A549 (cell line): ENCODE results near the gene SGCD. TPM values are rescaled to one million over a fixed set of nuclear protein-coding genes. Genes with fewer than 3 reads are reported as not detected.

Experiments used
- ATAC-seq, 2 experiments: fragments of 200-7000 bp in 1 of 2; fragments of >200 bp in 1 of 2; cut with Nextera tagmentation in 1 of 2; cut with Tn5 transposase in 1 of 2; 3 replicates each; pipeline versions ENCODE4 v1.8.0 to v1.9.1; 2018 to 2020; ENCODE audit warnings: mild to moderate bottlenecking in 1 of 2, moderate library complexity in 1 of 2
- CTCF ChIA-PET: fragments of 300-600 bp; sonication (Branson Sonifier 250); formaldehyde crosslinking; extraction: SDS; loops from one replicate; lab custom pipeline; 2021; ENCODE audit warnings: antibody characterized with exemption, inconsistent platforms; lab: Yijun Ruan, JAX
- POLR2A ChIA-PET: fragments of 350-600 bp; formaldehyde crosslinking; extraction: SDS; loops from one replicate; lab custom pipeline; 2021; ENCODE audit warnings: antibody characterized with exemption, inconsistent platforms; lab: Yijun Ruan, JAX
- DNase-seq, 2 experiments: peaks; one replicate each; pipeline versions ENCODE4 v3.0.0 to v3.0.0-alpha.2; 2011 to 2016; ENCODE audit warnings: low read depth in 1 of 2, low spot score in 1 of 2
- FAIRE-seq: peaks from 2 replicates; lab custom pipeline; 2011; peaks lifted over from hg19 to GRCh38; lab: Jason Lieb, UNC
- H3K27ac ChIP-seq, 2 experiments: fragments of >200 bp; sonication (Bioruptor Twin); formaldehyde crosslinking; 3 replicates each; pipeline ENCODE4 v1.5.1; 2016 to 2017
- H3K4me1 ChIP-seq: fragments of >200 bp; sonication (Bioruptor Twin); formaldehyde crosslinking; 3 replicates; pipeline ENCODE4 v1.6.1; 2016
- H3K4me2 ChIP-seq: fragments of >200 bp; sonication (Bioruptor Twin); formaldehyde crosslinking; 3 replicates; pipeline ENCODE4 v1.6.1; 2016
- H3K4me3 ChIP-seq: fragments of >200 bp; sonication (Bioruptor Twin); formaldehyde crosslinking; 3 replicates; pipeline ENCODE4 v1.5.1; 2016
- H3K9me3 ChIP-seq: fragments of >200 bp; sonication (Bioruptor Twin); formaldehyde crosslinking; 3 replicates; pipeline ENCODE4 v1.6.1; 2016
- CHD4 ChIP-seq: fragments of 200-600 bp; sonication (generic); IDR thresholded peaks from 2 replicates; pipeline ENCODE4 v1.6.1; 2016; ENCODE audit warnings: antibody characterized with exemption, mild to moderate bottlenecking, borderline replicate concordance
- EHF ChIP-seq: fragments of 250-450 bp; sonication (Bioruptor Pico); IDR thresholded peaks from 2 replicates; pipeline ENCODE4 v1.5.0; 2020; ENCODE audit warnings: mild to moderate bottlenecking
- EHMT2 ChIP-seq: fragments of 200-600 bp; sonication (generic); IDR thresholded peaks from 2 replicates; pipeline ENCODE4 v1.6.1; 2016; ENCODE audit warnings: antibody characterized with exemption, low read depth, mild to moderate bottlenecking, moderate library complexity
- ESRRA ChIP-seq: fragments of 150-350 bp; IDR thresholded peaks from 2 replicates; pipeline ENCODE4 v1.6.1; 2014; ENCODE audit warnings: mild to moderate bottlenecking, low read length, borderline replicate concordance
- FOSB ChIP-seq: fragments of 250-450 bp; sonication (Bioruptor Pico); IDR thresholded peaks from 2 replicates; pipeline ENCODE4 v1.5.0; 2020; ENCODE audit warnings: mild to moderate bottlenecking, moderate library complexity
- FOSL2 ChIP-seq, 2 experiments: fragments of 450-650 bp in 1 of 2; fragments of >200 bp in 1 of 2; sonication (Bioruptor Twin) in 1 of 2; formaldehyde crosslinking; IDR thresholded peaks; 2 replicates each; pipeline versions ENCODE4 v1.5.0 to v1.6.1; 2016 to 2020; ENCODE audit warnings: mild to moderate bottlenecking in 1 of 2, moderate library complexity in 1 of 2
- FOXS1 ChIP-seq: fragments of 250-450 bp; sonication (Bioruptor Pico); IDR thresholded peaks from 2 replicates; pipeline ENCODE4 v1.5.0; 2020; ENCODE audit warnings: mild to moderate bottlenecking, moderate library complexity
- GATA3 ChIP-seq: IDR thresholded peaks from 2 replicates; pipeline ENCODE4 v1.6.1; 2012; ENCODE audit warnings: borderline replicate concordance
- HDAC2 ChIP-seq: fragments of 200-600 bp; sonication (generic); IDR thresholded peaks from 2 replicates; pipeline ENCODE4 v1.6.1; 2016
- HEYL ChIP-seq: fragments of 250-450 bp; sonication (Bioruptor Pico); IDR thresholded peaks from 2 replicates; pipeline ENCODE4 v1.8.0; 2021; ENCODE audit warnings: mild to moderate bottlenecking, moderate library complexity
- NFE2L2 ChIP-seq: fragments of 150-350 bp; conservative IDR thresholded peaks from 2 replicates; pipeline ENCODE4 v1.6.1; 2014; ENCODE audit warnings: low read length
- NR3C1 ChIP-seq: fragments of >200 bp; sonication (Bioruptor Twin); formaldehyde crosslinking; IDR thresholded peaks from 3 replicates; pipeline ENCODE4 v1.6.1; 2017
- RARB ChIP-seq: fragments of 250-450 bp; sonication (Bioruptor Pico); IDR thresholded peaks from 2 replicates; pipeline ENCODE4 v1.8.0; 2021; ENCODE audit warnings: mild to moderate bottlenecking, moderate library complexity
- RNF2 ChIP-seq: fragments of 200-600 bp; sonication (generic); IDR thresholded peaks from 2 replicates; pipeline ENCODE4 v1.6.1; 2016; ENCODE audit warnings: low read depth, mild to moderate bottlenecking, antibody characterized with exemption, moderate library complexity, borderline replicate concordance
- TP53 ChIP-seq: fragments of 250-450 bp; sonication (Bioruptor Pico); IDR thresholded peaks from 2 replicates; pipeline ENCODE4 v1.5.0; 2021; ENCODE audit warnings: mild to moderate bottlenecking, moderate library complexity
- ZFP36 ChIP-seq: fragments of 450-650 bp; IDR thresholded peaks from 2 replicates; pipeline ENCODE4 v1.6.1; 2014; ENCODE audit warnings: borderline replicate concordance; ENCODE audit not compliant: partially characterized antibody
- ZNF302 ChIP-seq: fragments of 250-450 bp; sonication (Bioruptor Pico); IDR thresholded peaks from 2 replicates; pipeline ENCODE4 v1.9.0; 2021; ENCODE audit warnings: inconsistent platforms, mild to moderate bottlenecking, moderate library complexity
- ZSCAN20 ChIP-seq: fragments of 250-450 bp; sonication (Bioruptor Pico); IDR thresholded peaks from 2 replicates; pipeline ENCODE4 v1.8.0; 2022; ENCODE audit warnings: mild to moderate bottlenecking, moderate library complexity
- WGBS: methylation state at CpG from one replicate; pipeline ENCODE4 v1.1.6; 2017; ENCODE audit errors: missing lambda C conversion rate; 5-methylcytosine and 5-hydroxymethylcytosine counted together
- polyA plus RNA-seq, 4 experiments: library from polyadenylated mRNA; depleted of rRNA in 3 of 4; stranded (reverse); fragments of >200 nt; fragmentation: RNase III in 1 of 4; extraction: RNeasy Plus Mini Kit Qiagen cat#74134 plus additional on column Dnase treatment in 1 of 4; gene quantifications; 2 replicates in 3 of 4; 3 replicates in 1 of 4; pipeline ENCODE4 v1.2.3, GENCODE V29; 2011 to 2017
- TF ChIP-seq, protein P1 (sequence below): fragments of >200 bp; sonication (Bioruptor Twin); formaldehyde crosslinking; IDR thresholded peaks from 3 replicates; pipeline ENCODE4 v1.6.1; 2016
- TF ChIP-seq, protein P2 (sequence below): fragments of >200 bp; sonication (Bioruptor Twin); formaldehyde crosslinking; IDR thresholded peaks from 2 replicates; pipeline ENCODE4 v1.6.1; 2016
- TF ChIP-seq, protein P3 (sequence below): fragments of 450-650 bp; IDR thresholded peaks from 2 replicates; pipeline ENCODE4 v1.6.1; 2014; ENCODE audit warnings: antibody characterized with exemption
- TF ChIP-seq, protein P4 (sequence below): IDR thresholded peaks from 2 replicates; pipeline ENCODE4 v1.6.1; 2012; ENCODE audit warnings: low read depth, borderline replicate concordance
- TF ChIP-seq, protein P5 (sequence below): fragments of 250-450 bp; sonication (Bioruptor Pico); IDR thresholded peaks from 2 replicates; pipeline ENCODE4 v1.5.0; 2021; ENCODE audit warnings: mild to moderate bottlenecking, moderate library complexity, borderline replicate concordance
- TF ChIP-seq, protein P6 (sequence below): IDR thresholded peaks from 2 replicates; pipeline ENCODE4 v1.6.1; 2012
- TF ChIP-seq, protein P7 (sequence below): fragments of >200 bp; sonication (Bioruptor Twin); formaldehyde crosslinking; IDR thresholded peaks from 3 replicates; pipeline ENCODE4 v1.5.1; 2016

Gene SGCD
- polyA plus RNA-seq, 2 of the 4 experiments (the other 2 are of a cell fraction), result 7.6 to 10.6 TPM

DNA sequence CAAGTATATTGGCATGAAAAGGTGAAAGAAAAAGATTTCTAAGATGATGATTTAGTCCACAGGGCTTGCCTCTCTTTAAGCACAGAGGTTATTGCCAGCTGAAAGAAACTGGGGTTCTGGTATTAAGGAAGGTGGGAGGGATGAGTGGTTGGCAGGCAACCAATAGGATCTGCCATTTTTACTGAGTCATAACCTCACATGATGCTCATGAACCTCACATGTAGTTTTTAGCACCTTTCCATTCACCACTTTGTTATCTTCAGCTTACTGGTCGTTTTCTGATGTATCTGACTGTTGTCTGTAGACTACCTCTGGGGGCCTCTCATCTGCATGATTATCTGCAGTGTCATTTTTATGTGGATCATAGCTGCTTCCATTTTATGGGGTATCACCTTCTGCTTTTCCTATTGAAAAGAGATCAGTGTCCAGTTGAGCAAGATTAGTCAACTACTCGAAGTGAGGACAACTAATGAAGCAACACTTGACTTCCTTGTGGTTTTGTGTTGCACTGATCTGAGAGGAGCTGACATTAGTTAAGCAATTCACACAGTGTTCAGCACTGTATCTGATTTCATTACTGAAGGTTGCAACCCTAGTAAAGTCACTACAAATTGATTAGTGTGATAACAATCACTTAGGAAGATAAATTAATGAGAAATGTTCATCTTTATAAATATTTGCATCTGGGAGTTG, 186.3 kb downstream of the SGCD start (continued):
- TF ChIP-seq, protein P1, sequence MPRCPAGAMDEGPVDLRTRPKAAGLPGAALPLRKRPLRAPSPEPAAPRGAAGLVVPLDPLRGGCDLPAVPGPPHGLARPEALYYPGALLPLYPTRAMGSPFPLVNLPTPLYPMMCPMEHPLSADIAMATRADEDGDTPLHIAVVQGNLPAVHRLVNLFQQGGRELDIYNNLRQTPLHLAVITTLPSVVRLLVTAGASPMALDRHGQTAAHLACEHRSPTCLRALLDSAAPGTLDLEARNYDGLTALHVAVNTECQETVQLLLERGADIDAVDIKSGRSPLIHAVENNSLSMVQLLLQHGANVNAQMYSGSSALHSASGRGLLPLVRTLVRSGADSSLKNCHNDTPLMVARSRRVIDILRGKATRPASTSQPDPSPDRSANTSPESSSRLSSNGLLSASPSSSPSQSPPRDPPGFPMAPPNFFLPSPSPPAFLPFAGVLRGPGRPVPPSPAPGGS, result no peak
- TF ChIP-seq HDAC2 (no peak), RARB (CRISPR knock-in tag) (no peak), ZNF302 (CRISPR knock-in tag) (no peak)
- TF ChIP-seq, protein P2, sequence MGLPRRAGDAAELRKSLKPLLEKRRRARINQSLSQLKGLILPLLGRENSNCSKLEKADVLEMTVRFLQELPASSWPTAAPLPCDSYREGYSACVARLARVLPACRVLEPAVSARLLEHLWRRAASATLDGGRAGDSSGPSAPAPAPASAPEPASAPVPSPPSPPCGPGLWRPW, result no peak

DNA sequence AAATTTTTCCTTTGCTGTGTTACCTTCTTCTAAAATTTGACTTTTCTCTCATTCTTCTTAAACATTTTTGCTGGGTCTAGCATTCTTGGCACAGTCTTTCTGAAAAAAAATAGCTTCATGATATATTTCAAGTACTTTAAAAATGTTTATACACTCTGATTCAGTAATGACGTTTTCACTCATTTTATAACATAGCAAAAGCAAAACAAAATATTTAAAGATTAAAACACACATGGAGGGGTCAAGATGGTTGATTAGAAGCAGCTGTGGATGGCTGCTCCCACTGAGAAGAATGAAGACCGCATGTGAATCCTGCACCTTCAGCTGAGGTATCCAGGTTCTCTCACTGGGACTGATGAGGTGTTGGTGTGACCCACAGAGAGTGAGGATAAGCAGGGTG, 188.2 kb downstream of the SGCD start:
- WGBS, result 60% methylated on average over 2 of the region's 2 CpGs
- no peaks in the 10 kb centered on the region for H3K4me1 ChIP-seq
- FAIRE-seq (no peak), DNase-seq (no peak), ATAC-seq (no peak)
- no peak overlapping the region for H3K4me2 ChIP-seq
- no peak overlapping the region for H3K4me3 ChIP-seq
- TF ChIP-seq NFE2L2, result no peak
- TF ChIP-seq, protein P3, sequence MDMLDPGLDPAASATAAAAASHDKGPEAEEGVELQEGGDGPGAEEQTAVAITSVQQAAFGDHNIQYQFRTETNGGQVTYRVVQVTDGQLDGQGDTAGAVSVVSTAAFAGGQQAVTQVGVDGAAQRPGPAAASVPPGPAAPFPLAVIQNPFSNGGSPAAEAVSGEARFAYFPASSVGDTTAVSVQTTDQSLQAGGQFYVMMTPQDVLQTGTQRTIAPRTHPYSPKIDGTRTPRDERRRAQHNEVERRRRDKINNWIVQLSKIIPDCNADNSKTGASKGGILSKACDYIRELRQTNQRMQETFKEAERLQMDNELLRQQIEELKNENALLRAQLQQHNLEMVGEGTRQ, result no peak
- TF ChIP-seq, protein P4, sequence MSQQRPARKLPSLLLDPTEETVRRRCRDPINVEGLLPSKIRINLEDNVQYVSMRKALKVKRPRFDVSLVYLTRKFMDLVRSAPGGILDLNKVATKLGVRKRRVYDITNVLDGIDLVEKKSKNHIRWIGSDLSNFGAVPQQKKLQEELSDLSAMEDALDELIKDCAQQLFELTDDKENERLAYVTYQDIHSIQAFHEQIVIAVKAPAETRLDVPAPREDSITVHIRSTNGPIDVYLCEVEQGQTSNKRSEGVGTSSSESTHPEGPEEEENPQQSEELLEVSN, result no peak
- no peak for TF ChIP-seq ESRRA
- no peak for TF ChIP-seq HDAC2
- TF ChIP-seq ZNF302 (CRISPR knock-in tag), result no peak
- TF ChIP-seq, protein P5, sequence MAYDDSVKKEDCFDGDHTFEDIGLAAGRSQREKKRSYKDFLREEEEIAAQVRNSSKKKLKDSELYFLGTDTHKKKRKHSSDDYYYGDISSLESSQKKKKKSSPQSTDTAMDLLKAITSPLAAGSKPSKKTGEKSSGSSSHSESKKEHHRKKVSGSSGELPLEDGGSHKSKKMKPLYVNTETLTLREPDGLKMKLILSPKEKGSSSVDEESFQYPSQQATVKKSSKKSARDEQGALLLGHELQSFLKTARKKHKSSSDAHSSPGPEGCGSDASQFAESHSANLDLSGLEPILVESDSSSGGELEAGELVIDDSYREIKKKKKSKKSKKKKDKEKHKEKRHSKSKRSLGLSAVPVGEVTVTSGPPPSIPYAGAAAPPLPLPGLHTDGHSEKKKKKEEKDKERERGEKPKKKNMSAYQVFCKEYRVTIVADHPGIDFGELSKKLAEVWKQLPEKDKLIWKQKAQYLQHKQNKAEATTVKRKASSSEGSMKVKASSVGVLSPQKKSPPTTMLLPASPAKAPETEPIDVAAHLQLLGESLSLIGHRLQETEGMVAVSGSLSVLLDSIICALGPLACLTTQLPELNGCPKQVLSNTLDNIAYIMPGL, result no peak
- TF ChIP-seq, protein P6, sequence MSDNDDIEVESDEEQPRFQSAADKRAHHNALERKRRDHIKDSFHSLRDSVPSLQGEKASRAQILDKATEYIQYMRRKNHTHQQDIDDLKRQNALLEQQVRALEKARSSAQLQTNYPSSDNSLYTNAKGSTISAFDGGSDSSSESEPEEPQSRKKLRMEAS, result no peak
- no peak for TF ChIP-seq EHMT2
- TF ChIP-seq FOSB (CRISPR knock-in tag), result no peak
- TF ChIP-seq NR3C1, result no peak
- no peak for TF ChIP-seq RNF2
- TF ChIP-seq HEYL (CRISPR knock-in tag), result no peak
- no peak for TF ChIP-seq CHD4
- no peak for TF ChIP-seq TP53 (CRISPR knock-in tag)
- POLR2A ChIA-PET, result no interaction called here
- CTCF ChIA-PET, result no interaction called here
- H3K9me3 ChIP-seq, result peaks cover 12% of the 10 kb centered on the region; the same call in 1 of the 3 replicates
- no peak overlapping the region for H3K27ac ChIP-seq

DNA sequence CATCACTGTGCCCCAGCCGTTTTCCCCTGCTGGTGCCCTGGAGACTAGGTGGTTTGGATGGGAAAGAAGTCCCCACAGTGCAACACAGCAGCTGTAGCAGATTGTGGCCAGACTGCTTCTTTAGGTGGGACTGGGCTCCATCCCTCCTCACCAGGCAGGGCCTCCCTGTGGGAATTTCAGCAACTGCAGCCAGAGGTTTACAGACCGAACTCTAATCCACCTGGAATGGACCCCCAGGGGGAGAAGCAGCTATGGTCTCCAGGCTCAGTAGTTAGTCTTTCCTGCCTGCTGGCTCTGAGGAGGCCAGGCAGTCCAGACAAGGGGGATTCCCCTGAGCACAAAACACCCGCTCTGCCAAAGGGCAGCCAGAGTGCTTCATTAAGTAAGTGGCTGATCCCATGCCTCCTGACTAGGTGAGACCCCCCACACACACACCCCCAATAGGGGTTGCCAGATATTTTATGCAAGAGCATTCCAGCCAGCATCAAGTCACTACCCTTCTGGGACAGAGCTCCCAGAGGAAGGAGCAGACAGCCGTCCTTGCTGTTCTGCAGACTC, 188.9 kb downstream of the SGCD start:
- FAIRE-seq, result no peak
- TF ChIP-seq EHF (CRISPR knock-in tag) (no peak), ZFP36 (no peak), GATA3 (no peak), FOSL2 (IDR thresholded peaks at IDR 0.05) (no peak), FOSL2 (CRISPR knock-in tag; IDR thresholded peaks at IDR 0.05) (no peak), RNF2 (no peak), FOXS1 (CRISPR knock-in tag) (no peak), CHD4 (no peak), ZSCAN20 (CRISPR knock-in tag) (no peak)
- TF ChIP-seq, protein P4, result no peak
- TF ChIP-seq, protein P3, result no peak
- TF ChIP-seq, protein P7, sequence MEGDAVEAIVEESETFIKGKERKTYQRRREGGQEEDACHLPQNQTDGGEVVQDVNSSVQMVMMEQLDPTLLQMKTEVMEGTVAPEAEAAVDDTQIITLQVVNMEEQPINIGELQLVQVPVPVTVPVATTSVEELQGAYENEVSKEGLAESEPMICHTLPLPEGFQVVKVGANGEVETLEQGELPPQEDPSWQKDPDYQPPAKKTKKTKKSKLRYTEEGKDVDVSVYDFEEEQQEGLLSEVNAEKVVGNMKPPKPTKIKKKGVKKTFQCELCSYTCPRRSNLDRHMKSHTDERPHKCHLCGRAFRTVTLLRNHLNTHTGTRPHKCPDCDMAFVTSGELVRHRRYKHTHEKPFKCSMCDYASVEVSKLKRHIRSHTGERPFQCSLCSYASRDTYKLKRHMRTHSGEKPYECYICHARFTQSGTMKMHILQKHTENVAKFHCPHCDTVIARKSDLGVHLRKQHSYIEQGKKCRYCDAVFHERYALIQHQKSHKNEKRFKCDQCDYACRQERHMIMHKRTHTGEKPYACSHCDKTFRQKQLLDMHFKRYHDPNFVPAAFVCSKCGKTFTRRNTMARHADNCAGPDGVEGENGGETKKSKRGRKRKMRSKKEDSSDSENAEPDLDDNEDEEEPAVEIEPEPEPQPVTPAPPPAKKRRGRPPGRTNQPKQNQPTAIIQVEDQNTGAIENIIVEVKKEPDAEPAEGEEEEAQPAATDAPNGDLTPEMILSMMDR, result no peak

More for the DNA sequence above, 188.9 kb downstream of the SGCD start:
- Histone ChIP-seq H3K27ac (no peak overlapping the region), H3K4me2 (no peak overlapping the region), H3K9me3 (peaks cover 12% of the 10 kb centered on the region; the same call in 1 of the 3 replicates), H3K4me3 (no peak overlapping the region), H3K4me1 (no peaks in the 10 kb centered on the region)
- WGBS, result 86% methylated on average over 3 of the region's 4 CpGs
- no peak for DNase-seq
- ChIA-PET POLR2A (no interaction called here), CTCF (no interaction called here)
- ATAC-seq, result no peak
